ENCODE data around the gene RSF1. TPM values are rescaled to one million over a fixed set of nuclear protein-coding genes. Genes with fewer than 3 reads are reported as not detected.
A peak's percentile ranks its signal among the peaks of the same experiment; 100 is the strongest.
"Not testable (repeated sequence)": the region's sequence is repeated elsewhere in the genome, so short reads cannot be mapped to it uniquely, and the experiment has no call there.

Gene RSF1
- total RNA-seq: 70.3 TPM

- peak; percentile 99 for DNase-seq (ENCODE audit: low spot score)
Measured at GRCh38 chr11:77820565-77821348, at the start of gene RSF1, which contains the start of gene AAMDC. TSS of gene RSF1 (minus strand) at chr11:77820722. CDS start at chr11:77820714, 8 bp downstream. TSS of gene AAMDC (plus strand) at chr11:77821144. CDS start at chr11:77842497, 21,353 bp downstream.

GRCh38 chr11:77868744-77869143 lies 48.2 kb upstream of the RSF1 start:
- no peak for DNase-seq (ENCODE audit: low spot score)

GRCh38 chr11:77866336-77866735 lies 45.8 kb upstream of the RSF1 start:
- DNase-seq (ENCODE audit: low spot score): no peak

GRCh38 chr11:77865805-77866204 lies 45.3 kb upstream of the RSF1 start:
- DNase-seq (ENCODE audit: low spot score): no peak

GRCh38 chr11:77861444-77861843 lies 40.9 kb upstream of the RSF1 start:
- not testable (repeated sequence) for DNase-seq (ENCODE audit: low spot score)

GRCh38 chr11:77857906-77858457 lies 37.5 kb upstream of the RSF1 start:
- DNase-seq (ENCODE audit: low spot score): not testable (repeated sequence)

GRCh38 chr11:77854838-77855237 lies 34.3 kb upstream of the RSF1 start:
- no peak for DNase-seq (ENCODE audit: low spot score)

GRCh38 chr11:77851503-77851902 lies 31.0 kb upstream of the RSF1 start:
- DNase-seq (ENCODE audit: low spot score): no peak

GRCh38 chr11:77843700-77844099 lies 23.2 kb upstream of the RSF1 start:
- not testable (repeated sequence) for DNase-seq (ENCODE audit: low spot score)

- no peak for DNase-seq (ENCODE audit: low spot score)
Measured at GRCh38 chr11:77842441-77843121, 22.1 kb upstream of the RSF1 start.

- DNase-seq (ENCODE audit: low spot score): no peak
Measured at GRCh38 chr11:77833302-77833701, 12.8 kb upstream of the RSF1 start.

GRCh38 chr11:77828926-77829325 lies 8.4 kb upstream of the RSF1 start:
- DNase-seq (ENCODE audit: low spot score): no peak

- no peak for DNase-seq (ENCODE audit: low spot score)
Measured at GRCh38 chr11:77823775-77824174, 3.3 kb upstream of the RSF1 start.

- DNase-seq (ENCODE audit: low spot score): not testable (repeated sequence)
Measured at GRCh38 chr11:77822126-77822525, 1.6 kb upstream of the RSF1 start.

GRCh38 chr11:77821349-77821851 lies 878 bp upstream of the RSF1 start:
- DNase-seq (ENCODE audit: low spot score): peak; percentile 46

- peak; percentile 61 for DNase-seq (ENCODE audit: low spot score)
Measured at GRCh38 chr11:77819921-77820564, 479 bp downstream of the RSF1 start.

- peak; percentile 89 for DNase-seq (ENCODE audit: low spot score)
Measured at GRCh38 chr11:77819411-77819920, 1.1 kb downstream of the RSF1 start.

GRCh38 chr11:77815459-77815858 lies 5.1 kb downstream of the RSF1 start:
- no peak for DNase-seq (ENCODE audit: low spot score)

- no peak for DNase-seq (ENCODE audit: low spot score)
Measured at GRCh38 chr11:77814848-77815247, 5.7 kb downstream of the RSF1 start.

GRCh38 chr11:77813256-77813655 lies 7.3 kb downstream of the RSF1 start:
- DNase-seq (ENCODE audit: low spot score): no peak

- no peak for DNase-seq (ENCODE audit: low spot score)
Measured at GRCh38 chr11:77806993-77807392, 13.5 kb downstream of the RSF1 start.

GRCh38 chr11:77806415-77806814 lies 14.1 kb downstream of the RSF1 start:
- DNase-seq (ENCODE audit: low spot score): no peak
